LNCAP (cell line): ENCODE data around the gene RBMS1.

Source experiments
- TF ChIP-seq, protein P1 (sequence below): fragments of 450-650 bp; IDR thresholded peaks from 2 replicates; pipeline ENCODE4 v1.5.1; 2017; ENCODE audit warnings: mild to moderate bottlenecking

Gene RBMS1

DNA sequence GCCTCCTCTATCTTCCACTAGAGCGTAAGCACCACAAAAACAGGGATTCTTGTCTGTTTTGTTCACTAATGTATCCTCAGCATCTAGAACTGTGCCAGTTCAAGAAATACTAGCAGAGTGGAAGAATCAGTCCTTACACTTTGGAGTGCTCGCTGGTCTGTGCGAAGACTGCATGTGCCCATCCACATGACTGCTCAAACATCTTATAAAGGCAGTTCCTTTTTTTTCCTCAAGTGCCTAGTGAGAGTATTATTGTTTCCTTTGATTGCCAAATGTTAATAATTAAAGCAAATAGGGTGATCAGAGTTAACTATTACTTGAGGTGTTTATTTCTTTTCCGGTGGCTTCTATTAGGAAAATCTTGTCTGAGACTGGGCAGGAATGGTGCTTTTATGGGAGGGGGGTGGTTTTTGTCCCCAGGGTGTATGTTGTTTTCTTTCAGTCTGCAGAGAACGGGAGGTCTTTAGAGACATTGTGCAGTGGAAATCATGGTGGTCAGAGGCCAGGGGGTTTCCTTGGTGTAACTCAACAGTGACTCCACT, 247.9 kb downstream of the RBMS1 start:
- TF ChIP-seq, protein P1, sequence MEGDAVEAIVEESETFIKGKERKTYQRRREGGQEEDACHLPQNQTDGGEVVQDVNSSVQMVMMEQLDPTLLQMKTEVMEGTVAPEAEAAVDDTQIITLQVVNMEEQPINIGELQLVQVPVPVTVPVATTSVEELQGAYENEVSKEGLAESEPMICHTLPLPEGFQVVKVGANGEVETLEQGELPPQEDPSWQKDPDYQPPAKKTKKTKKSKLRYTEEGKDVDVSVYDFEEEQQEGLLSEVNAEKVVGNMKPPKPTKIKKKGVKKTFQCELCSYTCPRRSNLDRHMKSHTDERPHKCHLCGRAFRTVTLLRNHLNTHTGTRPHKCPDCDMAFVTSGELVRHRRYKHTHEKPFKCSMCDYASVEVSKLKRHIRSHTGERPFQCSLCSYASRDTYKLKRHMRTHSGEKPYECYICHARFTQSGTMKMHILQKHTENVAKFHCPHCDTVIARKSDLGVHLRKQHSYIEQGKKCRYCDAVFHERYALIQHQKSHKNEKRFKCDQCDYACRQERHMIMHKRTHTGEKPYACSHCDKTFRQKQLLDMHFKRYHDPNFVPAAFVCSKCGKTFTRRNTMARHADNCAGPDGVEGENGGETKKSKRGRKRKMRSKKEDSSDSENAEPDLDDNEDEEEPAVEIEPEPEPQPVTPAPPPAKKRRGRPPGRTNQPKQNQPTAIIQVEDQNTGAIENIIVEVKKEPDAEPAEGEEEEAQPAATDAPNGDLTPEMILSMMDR: no peak

DNA sequence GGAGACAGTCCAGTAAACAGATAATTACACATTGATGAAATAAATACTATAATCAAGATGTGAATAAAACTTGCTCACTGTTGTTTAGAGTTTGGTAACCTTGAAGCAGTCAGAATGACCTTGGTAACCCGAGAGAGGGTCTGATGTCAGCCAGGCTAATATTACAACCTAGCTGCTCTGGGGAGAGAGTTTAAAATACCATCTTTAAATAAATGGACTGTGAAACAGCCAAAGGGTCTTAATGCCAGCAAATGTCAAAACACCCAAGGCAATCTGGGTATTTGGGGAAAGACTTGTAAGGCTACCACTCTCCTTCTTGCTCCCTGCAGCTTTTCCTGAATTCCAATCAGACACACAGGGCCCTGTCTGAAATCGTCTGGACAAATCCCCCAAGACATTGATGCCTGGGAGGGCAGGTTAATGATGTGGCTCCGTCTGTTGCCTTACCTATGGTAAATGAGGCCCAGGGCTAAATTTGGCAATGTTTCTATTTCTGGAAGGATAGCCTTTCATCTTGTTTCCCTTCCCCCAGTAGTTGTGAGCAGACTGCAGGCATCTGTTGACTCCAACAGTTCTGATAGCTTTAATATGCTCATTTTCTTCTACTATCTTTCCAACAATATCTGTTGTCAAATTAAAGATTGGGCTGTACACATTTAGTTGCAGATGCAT, 250.6 kb downstream of the RBMS1 start:
- TF ChIP-seq, protein P1: no peak

DNA sequence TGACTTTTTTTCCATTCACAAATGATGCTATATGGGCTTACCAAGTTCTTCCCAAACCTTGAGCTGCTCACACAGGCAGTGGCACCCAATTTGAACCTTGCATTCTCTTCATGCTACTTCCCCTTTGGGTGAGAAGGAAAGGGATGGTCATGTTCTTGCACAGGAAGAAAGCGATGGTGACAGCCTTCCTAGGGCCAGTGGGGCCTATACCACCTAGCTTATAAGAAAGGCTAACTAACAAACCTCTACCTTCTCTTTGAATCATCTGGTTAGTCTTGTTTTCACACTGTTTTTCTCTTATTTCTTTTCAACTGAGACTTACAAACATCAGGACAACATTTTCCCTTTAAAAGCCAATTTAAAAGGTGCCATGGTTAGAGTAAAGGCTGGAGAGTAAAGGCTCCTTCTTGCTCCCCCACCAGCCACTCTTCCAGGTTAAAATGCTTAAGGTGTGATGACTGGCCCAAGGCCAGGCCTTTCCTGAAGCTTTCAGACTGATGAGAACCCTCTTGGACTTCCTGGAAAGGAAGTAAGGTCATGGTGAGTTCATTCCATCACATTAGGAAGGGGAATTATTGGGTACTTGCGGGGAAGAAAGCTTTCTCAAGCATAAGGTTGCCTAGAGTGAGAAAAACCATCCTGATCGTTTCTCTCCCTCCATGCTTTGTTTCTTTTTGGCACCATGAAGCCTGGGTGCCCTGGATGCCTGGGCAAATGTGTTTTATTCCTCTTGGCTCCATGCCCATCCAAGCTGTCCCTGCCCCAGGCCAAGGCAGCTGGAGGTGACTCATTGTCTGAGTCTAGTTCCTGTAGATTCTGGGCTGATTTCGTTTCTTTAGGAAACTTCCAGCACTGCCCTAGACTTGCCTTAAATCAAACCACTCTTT, 252.1 kb downstream of the RBMS1 start:
- TF ChIP-seq, protein P1: no peak

DNA sequence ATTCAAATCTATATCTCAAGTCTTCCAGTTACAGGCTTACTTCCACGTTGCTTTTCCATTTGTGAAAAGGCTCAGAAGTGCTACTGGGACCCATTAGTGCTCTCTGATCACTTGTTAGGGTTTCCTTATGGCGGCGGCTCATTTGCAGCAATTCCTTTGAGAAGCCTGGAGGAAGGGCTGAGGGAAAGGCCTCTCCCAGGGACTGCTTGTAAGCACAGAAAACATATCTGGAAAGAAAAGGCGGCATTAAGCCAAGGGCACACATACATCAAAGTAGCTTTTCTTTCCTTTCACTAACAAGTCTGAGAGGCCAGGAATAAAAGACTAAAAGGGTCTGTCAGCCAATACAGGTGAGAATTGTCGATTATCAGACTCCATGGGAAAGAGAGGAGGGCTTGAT, 254.2 kb downstream of the RBMS1 start:
- TF ChIP-seq, protein P1: no peak

DNA sequence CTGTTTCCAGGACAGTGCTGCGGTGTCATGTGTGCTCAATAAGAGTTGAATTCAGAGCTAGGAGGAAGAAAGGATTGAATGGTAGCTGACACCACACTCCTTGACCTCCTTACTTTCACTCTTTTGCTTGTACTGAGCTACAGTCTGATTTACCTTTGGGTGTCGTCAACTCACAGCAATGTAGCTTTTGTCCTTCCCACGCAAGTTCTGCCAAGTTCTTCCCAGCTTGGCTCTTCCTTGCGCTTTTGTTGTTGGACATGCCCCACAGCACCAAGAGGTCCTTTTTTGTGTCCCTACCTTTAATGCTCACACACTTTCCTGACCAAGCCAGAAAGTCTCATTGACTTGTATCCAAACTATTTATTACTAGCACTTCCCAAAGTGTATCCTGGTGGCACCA, 255.2 kb downstream of the RBMS1 start:
- TF ChIP-seq, protein P1: no peak

DNA sequence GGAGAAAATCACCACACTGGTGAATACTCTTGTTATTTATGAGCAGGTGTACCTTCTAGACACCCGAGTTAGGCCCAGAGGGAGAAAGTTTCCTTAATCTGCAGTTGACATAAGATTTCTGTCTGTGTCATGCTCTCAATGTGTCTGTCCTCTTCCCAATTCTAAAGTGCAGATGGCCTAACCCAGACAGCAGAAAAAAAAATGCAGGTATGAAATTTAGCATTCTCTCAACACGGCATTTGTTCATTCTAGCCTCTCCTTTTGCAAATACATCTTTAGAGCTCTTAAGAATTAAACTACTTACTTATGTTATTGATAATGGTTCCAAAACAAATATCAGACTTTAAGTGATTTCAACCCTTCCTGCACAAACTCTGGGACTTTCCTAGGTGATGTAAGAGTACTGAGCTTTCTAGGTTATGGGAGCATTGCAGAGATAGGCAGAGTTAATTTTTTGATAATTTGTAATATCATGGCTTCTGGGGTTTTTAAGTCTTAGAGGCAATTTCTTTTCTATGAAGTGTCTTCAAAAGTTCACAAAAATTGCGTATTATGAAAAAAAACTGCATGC, 260.6 kb downstream of the RBMS1 start:
- TF ChIP-seq, protein P1: no peak

DNA sequence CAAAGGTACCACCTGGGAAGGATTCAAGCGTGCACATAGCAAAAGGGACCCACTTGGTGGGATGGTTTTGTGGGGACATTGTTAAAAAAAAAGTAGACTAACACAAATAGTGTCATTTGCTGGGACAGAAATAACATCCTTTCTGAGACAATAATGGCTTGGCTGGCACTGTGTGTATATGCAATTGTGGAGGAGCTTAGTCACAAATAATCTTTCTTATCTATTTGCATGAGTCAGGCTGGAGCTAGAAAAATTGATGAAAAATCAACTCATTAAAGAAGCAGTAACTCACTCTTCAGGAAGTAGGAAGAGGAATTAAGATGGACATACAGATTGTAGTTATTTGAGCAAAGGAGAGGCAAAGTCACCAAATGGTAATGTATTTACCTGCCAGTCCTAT, 264.0 kb downstream of the RBMS1 start:
- TF ChIP-seq, protein P1: no peak
